Upper lobe of right lung (tissue), 1 donor: ENCODE measurements around the gene ACSL5. TPM values are rescaled to one million over a fixed set of nuclear protein-coding genes. Genes with fewer than 3 reads are reported as not detected.

Experiments
- ATAC-seq: fragments of 200-7000 bp; cut with Tn5 transposase; one replicate; pipeline ENCODE4 v1.9.1; 2020; ENCODE audit warnings: mild to moderate bottlenecking, moderate library complexity
- DNase-seq: peaks from one replicate; pipeline ENCODE4 v3.0.0-alpha.2; 2020
- H3K27ac ChIP-seq: fragments of 200-600 bp; one replicate; pipeline ENCODE4 v1.8.0; 2022
- H3K27me3 ChIP-seq: fragments of 200-600 bp; one replicate; pipeline ENCODE4 v1.8.0; 2022; ENCODE audit warnings: mild to moderate bottlenecking
- H3K36me3 ChIP-seq: fragments of 200-600 bp; one replicate; pipeline ENCODE4 v1.8.0; 2022
- H3K4me1 ChIP-seq: fragments of 200-600 bp; one replicate; pipeline ENCODE4 v1.8.0; 2022
- H3K4me3 ChIP-seq: fragments of 200-600 bp; one replicate; pipeline ENCODE4 v1.8.0; 2022; ENCODE audit warnings: mild to moderate bottlenecking
- H3K9me3 ChIP-seq: fragments of 200-600 bp; one replicate; pipeline ENCODE4 v1.8.0; 2022
- intact Hi-C: fragments of 100-400 bp; cut with DNase I; formaldehyde crosslinking; loops from one replicate; pipeline ENCODE4 v1.11.0; 2022
- total RNA-seq: library from RNA; stranded (reverse); fragmentation: NEBNext Ultra II Directional; extraction: Animal tissue kit (Norgen Biotek cat#: 25700); gene quantifications from one replicate; pipeline ENCODE4 v1.2.1, GENCODE V29; 2021
- TF ChIP-seq, protein P1 (sequence below): fragments of 200-600 bp; IDR thresholded peaks from one replicate; pipeline ENCODE4 v1.8.0; 2022; ENCODE audit warnings: antibody characterized with exemption
- donor health status: DM: no; HTN: yes; CAD: no; lungs with severe emphysema.

ACSL5 gene
- total RNA-seq, 1 donor from 2014 or later, result 79.1 TPM

DNA sequence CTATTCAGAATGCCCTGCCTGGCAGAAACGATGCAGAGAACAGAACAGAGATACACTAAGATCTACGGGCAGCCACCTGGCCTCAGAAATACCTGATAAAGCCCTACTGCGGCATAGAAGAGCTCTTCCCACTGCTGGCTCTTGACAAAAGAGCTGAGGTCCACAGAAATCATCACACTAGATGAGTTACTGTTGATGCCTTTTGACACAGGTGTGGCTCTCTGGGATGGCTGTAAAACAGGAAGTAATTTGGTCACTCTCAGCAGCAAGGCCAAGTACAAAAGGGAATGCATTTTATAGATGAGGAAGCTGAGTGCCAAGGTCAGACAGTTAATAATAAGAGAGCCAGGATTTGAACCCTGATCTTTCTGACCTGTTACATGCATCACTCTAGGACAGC, 35.0 kb upstream of the ACSL5 start:
- no peak overlapping the region for H3K4me3 ChIP-seq
- ATAC-seq (no peak), DNase-seq (no peak)
- H3K27me3 ChIP-seq, result no peaks in the 10 kb centered on the region
- no peaks in the 10 kb centered on the region for H3K9me3 ChIP-seq
- H3K4me1 ChIP-seq, result no peaks in the 10 kb centered on the region
- H3K36me3 ChIP-seq, result no peaks in the 10 kb centered on the region
- TF ChIP-seq, protein P1, sequence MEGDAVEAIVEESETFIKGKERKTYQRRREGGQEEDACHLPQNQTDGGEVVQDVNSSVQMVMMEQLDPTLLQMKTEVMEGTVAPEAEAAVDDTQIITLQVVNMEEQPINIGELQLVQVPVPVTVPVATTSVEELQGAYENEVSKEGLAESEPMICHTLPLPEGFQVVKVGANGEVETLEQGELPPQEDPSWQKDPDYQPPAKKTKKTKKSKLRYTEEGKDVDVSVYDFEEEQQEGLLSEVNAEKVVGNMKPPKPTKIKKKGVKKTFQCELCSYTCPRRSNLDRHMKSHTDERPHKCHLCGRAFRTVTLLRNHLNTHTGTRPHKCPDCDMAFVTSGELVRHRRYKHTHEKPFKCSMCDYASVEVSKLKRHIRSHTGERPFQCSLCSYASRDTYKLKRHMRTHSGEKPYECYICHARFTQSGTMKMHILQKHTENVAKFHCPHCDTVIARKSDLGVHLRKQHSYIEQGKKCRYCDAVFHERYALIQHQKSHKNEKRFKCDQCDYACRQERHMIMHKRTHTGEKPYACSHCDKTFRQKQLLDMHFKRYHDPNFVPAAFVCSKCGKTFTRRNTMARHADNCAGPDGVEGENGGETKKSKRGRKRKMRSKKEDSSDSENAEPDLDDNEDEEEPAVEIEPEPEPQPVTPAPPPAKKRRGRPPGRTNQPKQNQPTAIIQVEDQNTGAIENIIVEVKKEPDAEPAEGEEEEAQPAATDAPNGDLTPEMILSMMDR, result no peak
- no peak overlapping the region for H3K27ac ChIP-seq
- intact Hi-C loops, result no loop called here

DNA sequence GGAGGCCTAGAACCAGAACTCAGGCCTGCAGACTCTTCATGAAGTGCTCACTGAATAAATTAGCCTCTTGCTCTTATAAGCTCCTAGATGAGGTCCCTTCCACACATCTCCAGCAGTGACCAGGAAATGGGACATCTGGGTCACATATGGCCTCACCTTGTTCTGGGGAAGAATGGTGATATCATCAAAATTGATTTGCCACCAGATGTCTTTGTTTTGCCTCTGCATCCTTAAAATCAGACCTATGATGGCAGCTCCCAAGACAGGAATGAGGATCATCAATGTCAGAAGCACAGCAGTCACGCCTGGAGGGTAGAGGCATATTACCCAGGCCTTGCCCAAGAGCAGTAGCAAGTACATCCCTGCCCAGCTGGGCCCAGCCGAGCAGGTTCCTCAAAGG, 33.3 kb upstream of the ACSL5 start:
- Histone ChIP-seq H3K36me3 (no peaks in the 10 kb centered on the region), H3K9me3 (no peaks in the 10 kb centered on the region), H3K27me3 (no peaks in the 10 kb centered on the region), H3K27ac (no peak overlapping the region), H3K4me1 (no peaks in the 10 kb centered on the region), H3K4me3 (no peak overlapping the region)
- ATAC-seq, result no peak
- DNase-seq, result no peak
- intact Hi-C loops, result no loop called here
- TF ChIP-seq, protein P1, result no peak

DNA sequence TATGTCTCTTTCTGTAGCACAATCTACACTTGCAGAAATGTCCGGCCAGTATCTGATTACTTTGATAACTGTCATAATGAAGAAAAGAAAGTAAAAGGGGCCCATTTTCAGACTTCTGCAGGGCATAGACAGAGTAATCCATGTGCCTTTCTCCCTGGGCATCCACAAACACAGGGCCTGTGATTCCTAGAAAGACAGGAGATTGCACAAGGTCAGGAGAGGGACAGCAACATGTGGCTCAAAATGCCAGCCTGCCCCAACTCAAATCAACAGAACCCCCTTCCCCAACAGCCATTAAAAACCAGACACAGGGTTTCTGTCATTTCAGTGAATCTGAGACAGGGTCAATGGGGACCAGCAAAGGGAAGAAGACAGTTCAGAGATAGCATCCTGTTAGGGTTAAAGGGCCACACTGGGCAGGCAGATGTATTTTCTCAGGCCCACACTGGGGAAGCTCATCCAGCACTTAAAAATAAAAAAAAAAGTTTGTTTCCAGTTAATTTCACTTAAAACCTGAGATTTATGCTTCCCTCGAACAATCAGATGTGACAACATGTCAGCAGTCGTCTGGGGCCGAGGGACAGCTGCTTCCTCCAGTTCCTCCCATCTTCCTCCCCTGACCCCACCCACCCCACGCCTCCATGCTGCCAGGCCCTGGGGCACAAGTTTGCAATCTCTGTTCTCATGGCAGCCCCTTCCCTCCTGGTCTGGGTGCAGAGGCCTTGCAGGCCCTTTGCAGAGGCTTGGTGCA, 30.7 kb upstream of the ACSL5 start:
- DNase-seq, result no peak
- intact Hi-C loops, result no loop called here

DNA sequence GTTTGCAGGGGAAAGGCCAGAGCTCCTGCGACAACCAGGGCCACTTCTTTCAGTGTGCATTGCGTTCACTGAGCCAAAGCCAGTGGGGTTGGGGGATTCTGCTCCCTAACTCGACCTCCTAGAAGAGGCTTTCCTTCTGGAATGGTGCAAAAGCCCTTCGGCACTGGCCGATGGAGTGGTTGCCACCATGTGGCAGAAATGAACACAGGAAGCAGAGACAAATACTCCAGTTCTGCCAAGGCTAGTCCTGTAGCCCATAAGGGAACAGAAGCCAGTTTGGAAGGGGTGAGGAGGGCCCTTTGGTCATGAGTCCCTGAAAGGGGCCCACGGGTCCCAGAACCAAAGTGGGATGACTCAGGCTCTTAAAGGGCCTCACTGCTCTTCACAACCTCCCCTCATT, 29.7 kb upstream of the ACSL5 start:
- peak; percentile 45 for ATAC-seq
- DNase-seq, result no peak
- Histone ChIP-seq H3K27me3 (no peaks in the 10 kb centered on the region), H3K4me1 (no peaks in the 10 kb centered on the region), H3K4me3 (no peak overlapping the region), H3K36me3 (no peaks in the 10 kb centered on the region), H3K27ac (no peak overlapping the region), H3K9me3 (no peaks in the 10 kb centered on the region)
- intact Hi-C loops, result no loop called here
- TF ChIP-seq, protein P1, result no peak

More for the DNA sequence above, 30.7 kb upstream of the ACSL5 start:
- H3K27me3 ChIP-seq, result no peaks in the 10 kb centered on the region
- TF ChIP-seq, protein P1, result no peak
- H3K9me3 ChIP-seq, result no peaks in the 10 kb centered on the region
- H3K36me3 ChIP-seq, result no peaks in the 10 kb centered on the region
- no peak overlapping the region for H3K4me3 ChIP-seq
- ATAC-seq, result no peak
- H3K27ac ChIP-seq, result no peak overlapping the region
- no peaks in the 10 kb centered on the region for H3K4me1 ChIP-seq

DNA sequence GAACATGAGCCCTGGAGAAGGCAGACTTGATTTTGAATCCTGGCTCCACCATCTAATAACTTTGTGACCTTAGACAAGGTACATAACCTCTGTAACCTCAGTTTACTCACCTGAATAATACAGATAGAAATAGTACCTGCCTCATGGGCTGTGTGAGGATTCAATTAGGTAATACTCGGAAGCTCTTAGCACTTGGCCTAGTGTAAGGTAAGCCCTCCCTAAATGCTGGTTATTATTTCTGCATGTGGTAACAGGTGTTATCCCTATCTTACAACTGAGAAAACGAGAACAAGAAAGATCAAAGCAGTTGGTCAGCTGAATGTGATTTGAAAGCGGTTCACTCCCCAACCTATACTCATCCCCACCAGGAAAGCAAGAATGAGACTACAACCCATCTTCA, 28.7 kb upstream of the ACSL5 start:
- Histone ChIP-seq H3K4me3 (no peak overlapping the region), H3K27ac (no peak overlapping the region), H3K36me3 (no peaks in the 10 kb centered on the region), H3K9me3 (no peaks in the 10 kb centered on the region), H3K27me3 (no peaks in the 10 kb centered on the region), H3K4me1 (no peaks in the 10 kb centered on the region)
- DNase-seq, result no peak
- TF ChIP-seq, protein P1, result no peak
- intact Hi-C loops, result no loop called here
- no peak for ATAC-seq
